ENCODE results near the gene CDKN1C. TPM values are rescaled to one million over a fixed set of nuclear protein-coding genes. Genes with fewer than 3 reads are reported as not detected.

The CDKN1C gene
- total and polyA plus RNA-seq, 5 donors from 2014 or later = 1.1 to 4.1 (median 1.2) TPM

DNA sequence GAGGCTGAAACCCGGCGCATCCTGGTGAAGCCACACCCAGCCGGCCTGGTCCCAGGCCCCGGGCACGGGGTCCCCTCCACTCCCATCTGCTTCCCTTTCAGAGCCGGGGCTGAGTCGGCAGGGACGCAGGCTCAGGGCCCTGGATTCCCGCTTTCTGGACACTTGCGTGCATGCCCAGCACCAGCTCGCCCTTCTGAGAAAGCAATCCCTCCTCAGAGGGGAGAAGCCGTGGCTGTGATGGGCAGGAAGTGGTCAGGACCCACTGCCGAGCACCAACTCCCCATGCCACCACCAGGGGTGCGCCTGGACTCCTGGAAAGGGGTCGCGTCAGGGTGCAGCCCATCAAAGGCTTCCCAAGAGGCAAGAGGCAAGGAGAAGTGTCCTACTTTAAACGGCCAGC is 15.1 kb downstream of the CDKN1C start:
- peaks cover 0 to 12% (median 1%) of the 10 kb centered on the region in 4 donors for H3K4me1 Mint-ChIP-seq
- no peak for DNase-seq
- peaks cover 3% of the 10 kb centered on the region for H3K4me1 ChIP-seq (ENCODE audit: control insufficient read depth, insufficient read depth, low read length, poor library complexity, severe bottlenecking)
- no peak overlapping the region for H3K27ac Mint-ChIP-seq
- H3K36me3 Mint-ChIP-seq = no peaks in the 10 kb centered on the region
- H3K4me3 ChIP-seq (ENCODE audit: low read depth, low read length) = no peak overlapping the region
- H3K9me3 Mint-ChIP-seq = peaks cover 0 to 2% (median 0%) of the 10 kb centered on the region in 7 donors
- H3K9me3 ChIP-seq (ENCODE audit: control insufficient read depth in 2 of 2, low read length in 2 of 2) = no peaks in the 10 kb centered on the region
- H3K4me3 Mint-ChIP-seq = no peak overlapping the region
- H3K27ac ChIP-seq (ENCODE audit: insufficient read depth, low read length, poor library complexity, severe bottlenecking) = no peak overlapping the region
- ATAC-seq (ENCODE audit: low read depth in 2 of 2) = no peak
- no peaks in the 10 kb centered on the region for H3K36me3 ChIP-seq (ENCODE audit: control insufficient read depth, insufficient read depth, low read length)
- H3K27me3 Mint-ChIP-seq = peaks cover 46% of the 10 kb centered on the region
- peaks cover 6% of the 10 kb centered on the region for H3K27me3 ChIP-seq (ENCODE audit: control insufficient read depth, insufficient read depth, low read length)

DNA sequence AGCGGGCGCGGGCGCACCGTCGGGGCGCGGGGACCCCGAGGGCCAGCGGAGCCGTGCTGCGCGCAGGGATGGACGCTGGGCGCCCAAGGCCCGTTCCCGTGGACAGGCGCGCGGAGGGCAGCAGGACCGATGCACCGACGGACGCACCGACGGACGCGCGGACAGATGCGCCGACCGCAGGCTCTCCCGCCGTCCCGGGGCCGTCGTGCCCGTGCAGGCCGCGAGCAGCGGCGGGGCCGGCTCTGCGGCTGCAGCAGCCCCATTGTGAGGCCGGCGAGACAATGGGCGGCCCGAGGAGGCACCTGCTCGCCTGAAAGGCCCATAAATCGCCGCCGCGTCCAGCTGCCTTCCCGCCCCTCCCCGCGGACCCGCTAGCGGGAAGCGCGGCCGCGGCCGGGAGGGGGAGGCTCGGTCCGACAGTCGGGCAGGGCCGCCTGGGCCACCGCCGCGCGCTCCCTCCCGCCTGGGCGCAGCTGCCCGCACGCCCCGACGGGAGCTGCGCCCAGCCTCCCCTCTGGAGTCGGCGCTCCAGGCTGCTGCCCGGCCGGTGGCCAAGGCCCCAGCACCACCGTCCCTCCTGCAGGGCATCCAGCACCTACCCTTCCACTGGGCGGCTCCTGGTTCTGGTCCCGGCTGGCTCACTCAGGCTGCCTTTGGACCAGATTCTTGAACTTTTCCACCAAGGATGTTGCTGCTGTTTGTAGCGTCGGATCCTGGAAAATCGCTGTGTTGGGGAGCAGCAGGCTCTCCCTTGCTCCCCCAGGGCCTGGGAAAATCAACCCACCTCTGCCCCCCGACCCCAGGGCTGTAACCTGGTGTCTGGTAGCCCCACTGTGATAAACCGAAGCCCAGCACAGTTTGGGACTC is 15.8 kb downstream of the CDKN1C start:
- ATAC-seq (ENCODE audit: low read depth in 2 of 2) = no peak
- no peaks in the 10 kb centered on the region for H3K36me3 ChIP-seq (ENCODE audit: control insufficient read depth, insufficient read depth, low read length)
- H3K4me3 ChIP-seq (ENCODE audit: low read depth, low read length) = no peak overlapping the region
- H3K4me3 Mint-ChIP-seq = no peak overlapping the region
- H3K9me3 ChIP-seq (ENCODE audit: control insufficient read depth in 2 of 2, low read length in 2 of 2) = no peaks in the 10 kb centered on the region
- no peak for DNase-seq
- H3K4me1 Mint-ChIP-seq = peaks cover 0 to 12% (median 4%) of the 10 kb centered on the region in 4 donors
- no peak overlapping the region for H3K27ac Mint-ChIP-seq
- no peaks in the 10 kb centered on the region for H3K36me3 Mint-ChIP-seq
- peaks cover 52% of the 10 kb centered on the region for H3K27me3 Mint-ChIP-seq
- H3K27ac ChIP-seq (ENCODE audit: insufficient read depth, low read length, poor library complexity, severe bottlenecking) = no peak overlapping the region
- peaks cover 6% of the 10 kb centered on the region for H3K27me3 ChIP-seq (ENCODE audit: control insufficient read depth, insufficient read depth, low read length)
- H3K9me3 Mint-ChIP-seq = peaks cover 0 to 2% (median 0%) of the 10 kb centered on the region in 7 donors
- H3K4me1 ChIP-seq (ENCODE audit: control insufficient read depth, insufficient read depth, low read length, poor library complexity, severe bottlenecking) = peaks cover 3% of the 10 kb centered on the region

DNA sequence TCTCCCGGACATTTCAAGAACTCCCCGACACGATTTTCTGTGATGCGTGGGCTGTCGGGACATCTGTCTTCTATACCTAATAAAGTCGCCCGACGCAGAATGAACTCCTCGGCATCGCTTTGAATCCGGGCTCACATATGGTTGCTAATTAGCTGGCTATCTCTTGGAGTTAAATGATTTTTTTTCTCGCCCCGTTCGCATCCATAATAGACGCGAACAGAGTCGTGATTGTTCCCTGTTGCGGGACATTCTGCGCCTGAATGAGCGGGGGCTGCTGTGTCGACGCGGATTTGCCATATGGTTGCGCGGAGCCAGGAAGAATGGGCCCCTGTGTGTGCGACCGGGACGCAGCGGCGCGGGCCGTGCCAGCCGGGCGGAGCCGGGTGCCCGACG is 16.4 kb downstream of the CDKN1C start:
- H3K4me1 Mint-ChIP-seq = peaks cover 0 to 12% (median 8%) of the 10 kb centered on the region in 4 donors
- Histone ChIP-seq H3K36me3 (ENCODE audit: control insufficient read depth, insufficient read depth, low read length) (no peaks in the 10 kb centered on the region), H3K27me3 (ENCODE audit: control insufficient read depth, insufficient read depth, low read length) (peaks cover 6% of the 10 kb centered on the region), H3K9me3 (ENCODE audit: control insufficient read depth in 2 of 2, low read length in 2 of 2) (no peaks in the 10 kb centered on the region), H3K27ac (ENCODE audit: insufficient read depth, low read length, poor library complexity, severe bottlenecking) (no peak overlapping the region), H3K4me1 (ENCODE audit: control insufficient read depth, insufficient read depth, low read length, poor library complexity, severe bottlenecking) (peaks cover 3% of the 10 kb centered on the region), H3K4me3 (ENCODE audit: low read depth, low read length) (no peak overlapping the region)
- H3K27me3 Mint-ChIP-seq = peaks cover 57% of the 10 kb centered on the region
- no peak overlapping the region for H3K4me3 Mint-ChIP-seq
- no peak overlapping the region for H3K27ac Mint-ChIP-seq
- no peaks in the 10 kb centered on the region for H3K36me3 Mint-ChIP-seq
- no peak for DNase-seq
- ATAC-seq (ENCODE audit: low read depth in 2 of 2) = no peak
- no peaks in the 10 kb centered on the region for H3K9me3 Mint-ChIP-seq

- Mint-ChIP-seq H3K9me3 (no peaks in the 10 kb centered on the region), H3K36me3 (no peaks in the 10 kb centered on the region), H3K27me3 (peaks cover 58% of the 10 kb centered on the region), H3K4me3 (peak overlapping the region in 1 of 4 donors; percentile 38), H3K27ac (no peak overlapping the region), H3K4me1 (peaks cover 0 to 12% (median 8%) of the 10 kb centered on the region in 4 donors)
- Histone ChIP-seq H3K27ac (ENCODE audit: insufficient read depth, low read length, poor library complexity, severe bottlenecking) (no peak overlapping the region), H3K27me3 (ENCODE audit: control insufficient read depth, insufficient read depth, low read length) (peaks cover 6% of the 10 kb centered on the region), H3K4me3 (ENCODE audit: low read depth, low read length) (no peak overlapping the region), H3K9me3 (ENCODE audit: control insufficient read depth in 2 of 2, low read length in 2 of 2) (no peaks in the 10 kb centered on the region), H3K36me3 (ENCODE audit: control insufficient read depth, insufficient read depth, low read length) (no peaks in the 10 kb centered on the region), H3K4me1 (ENCODE audit: control insufficient read depth, insufficient read depth, low read length, poor library complexity, severe bottlenecking) (peaks cover 3% of the 10 kb centered on the region)
- DNase-seq = no peak
- ATAC-seq (ENCODE audit: low read depth in 2 of 2) = no peak
These were observed 17.0 kb downstream of the CDKN1C start for GRCh38 chr11:2868506-2869133.

GRCh38 chr11:2867722-2868505 is 17.7 kb downstream of the CDKN1C start:
- Mint-ChIP-seq H3K4me1 (peaks cover 0 to 12% (median 8%) of the 10 kb centered on the region in 4 donors), H3K4me3 (peak overlapping the region in 2 of 4 donors; percentile 16 to 38), H3K36me3 (no peaks in the 10 kb centered on the region), H3K27ac (no peak overlapping the region), H3K9me3 (no peaks in the 10 kb centered on the region), H3K27me3 (peaks cover 63% of the 10 kb centered on the region)
- no peak overlapping the region for H3K4me3 ChIP-seq (ENCODE audit: low read depth, low read length)
- peaks cover 7% of the 10 kb centered on the region for H3K27me3 ChIP-seq (ENCODE audit: control insufficient read depth, insufficient read depth, low read length)
- no peaks in the 10 kb centered on the region for H3K9me3 ChIP-seq (ENCODE audit: control insufficient read depth in 2 of 2, low read length in 2 of 2)
- DNase-seq (no peak), ATAC-seq (ENCODE audit: low read depth in 2 of 2) (no peak)
- H3K27ac ChIP-seq (ENCODE audit: insufficient read depth, low read length, poor library complexity, severe bottlenecking) = no peak overlapping the region
- H3K4me1 ChIP-seq (ENCODE audit: control insufficient read depth, insufficient read depth, low read length, poor library complexity, severe bottlenecking) = peaks cover 3% of the 10 kb centered on the region
- no peaks in the 10 kb centered on the region for H3K36me3 ChIP-seq (ENCODE audit: control insufficient read depth, insufficient read depth, low read length)

GRCh38 chr11:2867142-2867541 is 18.4 kb downstream of the CDKN1C start:
- H3K4me1 Mint-ChIP-seq = peaks cover 0 to 12% (median 8%) of the 10 kb centered on the region in 4 donors
- no peak overlapping the region for H3K27ac Mint-ChIP-seq
- Histone ChIP-seq H3K27ac (ENCODE audit: insufficient read depth, low read length, poor library complexity, severe bottlenecking) (no peak overlapping the region), H3K27me3 (ENCODE audit: control insufficient read depth, insufficient read depth, low read length) (peaks cover 7% of the 10 kb centered on the region), H3K9me3 (ENCODE audit: control insufficient read depth in 2 of 2, low read length in 2 of 2) (no peaks in the 10 kb centered on the region), H3K4me3 (ENCODE audit: low read depth, low read length) (no peak overlapping the region), H3K36me3 (ENCODE audit: control insufficient read depth, insufficient read depth, low read length) (no peaks in the 10 kb centered on the region), H3K4me1 (ENCODE audit: control insufficient read depth, insufficient read depth, low read length, poor library complexity, severe bottlenecking) (peaks cover 3% of the 10 kb centered on the region)
- peaks cover 63% of the 10 kb centered on the region for H3K27me3 Mint-ChIP-seq
- H3K36me3 Mint-ChIP-seq = no peaks in the 10 kb centered on the region
- DNase-seq = no peak
- ATAC-seq (ENCODE audit: low read depth in 2 of 2) = no peak
- no peaks in the 10 kb centered on the region for H3K9me3 Mint-ChIP-seq
- peak overlapping the region in 2 of 4 donors; percentile 56 to 69 for H3K4me3 Mint-ChIP-seq

GRCh38 chr11:2865922-2866577 is 19.5 kb downstream of the CDKN1C start:
- no peak overlapping the region for H3K27ac Mint-ChIP-seq
- Histone ChIP-seq H3K27ac (ENCODE audit: insufficient read depth, low read length, poor library complexity, severe bottlenecking) (no peak overlapping the region), H3K36me3 (ENCODE audit: control insufficient read depth, insufficient read depth, low read length) (no peaks in the 10 kb centered on the region), H3K4me1 (ENCODE audit: control insufficient read depth, insufficient read depth, low read length, poor library complexity, severe bottlenecking) (peaks cover 3% of the 10 kb centered on the region), H3K4me3 (ENCODE audit: low read depth, low read length) (no peak overlapping the region), H3K27me3 (ENCODE audit: control insufficient read depth, insufficient read depth, low read length) (peaks cover 7% of the 10 kb centered on the region), H3K9me3 (ENCODE audit: control insufficient read depth in 2 of 2, low read length in 2 of 2) (no peaks in the 10 kb centered on the region)
- DNase-seq = no peak
- peaks cover 58% of the 10 kb centered on the region for H3K27me3 Mint-ChIP-seq
- ATAC-seq (ENCODE audit: low read depth in 2 of 2) = no peak
- H3K36me3 Mint-ChIP-seq = no peaks in the 10 kb centered on the region
- peaks cover 0 to 8% (median 8%) of the 10 kb centered on the region in 4 donors for H3K4me1 Mint-ChIP-seq
- H3K4me3 Mint-ChIP-seq = no peak overlapping the region
- H3K9me3 Mint-ChIP-seq = no peaks in the 10 kb centered on the region

Measured in CD4-positive, CD25-positive, alpha-beta regulatory T cell (primary cell).